ENCODE results near the gene DRGX.

DRGX gene

GRCh38 chr10:49362596-49363260 lies 33.2 kb downstream of the DRGX start:
- TF ChIP-seq, protein P1, sequence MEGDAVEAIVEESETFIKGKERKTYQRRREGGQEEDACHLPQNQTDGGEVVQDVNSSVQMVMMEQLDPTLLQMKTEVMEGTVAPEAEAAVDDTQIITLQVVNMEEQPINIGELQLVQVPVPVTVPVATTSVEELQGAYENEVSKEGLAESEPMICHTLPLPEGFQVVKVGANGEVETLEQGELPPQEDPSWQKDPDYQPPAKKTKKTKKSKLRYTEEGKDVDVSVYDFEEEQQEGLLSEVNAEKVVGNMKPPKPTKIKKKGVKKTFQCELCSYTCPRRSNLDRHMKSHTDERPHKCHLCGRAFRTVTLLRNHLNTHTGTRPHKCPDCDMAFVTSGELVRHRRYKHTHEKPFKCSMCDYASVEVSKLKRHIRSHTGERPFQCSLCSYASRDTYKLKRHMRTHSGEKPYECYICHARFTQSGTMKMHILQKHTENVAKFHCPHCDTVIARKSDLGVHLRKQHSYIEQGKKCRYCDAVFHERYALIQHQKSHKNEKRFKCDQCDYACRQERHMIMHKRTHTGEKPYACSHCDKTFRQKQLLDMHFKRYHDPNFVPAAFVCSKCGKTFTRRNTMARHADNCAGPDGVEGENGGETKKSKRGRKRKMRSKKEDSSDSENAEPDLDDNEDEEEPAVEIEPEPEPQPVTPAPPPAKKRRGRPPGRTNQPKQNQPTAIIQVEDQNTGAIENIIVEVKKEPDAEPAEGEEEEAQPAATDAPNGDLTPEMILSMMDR (conservative IDR thresholded peaks at IDR 0.05; ENCODE audit: low read depth, low read length), result no peak
- H3K4me3 ChIP-seq (ENCODE audit: low read length), result no peak overlapping the region
- no peak for DNase-seq (ENCODE audit: low read depth)

DNA sequence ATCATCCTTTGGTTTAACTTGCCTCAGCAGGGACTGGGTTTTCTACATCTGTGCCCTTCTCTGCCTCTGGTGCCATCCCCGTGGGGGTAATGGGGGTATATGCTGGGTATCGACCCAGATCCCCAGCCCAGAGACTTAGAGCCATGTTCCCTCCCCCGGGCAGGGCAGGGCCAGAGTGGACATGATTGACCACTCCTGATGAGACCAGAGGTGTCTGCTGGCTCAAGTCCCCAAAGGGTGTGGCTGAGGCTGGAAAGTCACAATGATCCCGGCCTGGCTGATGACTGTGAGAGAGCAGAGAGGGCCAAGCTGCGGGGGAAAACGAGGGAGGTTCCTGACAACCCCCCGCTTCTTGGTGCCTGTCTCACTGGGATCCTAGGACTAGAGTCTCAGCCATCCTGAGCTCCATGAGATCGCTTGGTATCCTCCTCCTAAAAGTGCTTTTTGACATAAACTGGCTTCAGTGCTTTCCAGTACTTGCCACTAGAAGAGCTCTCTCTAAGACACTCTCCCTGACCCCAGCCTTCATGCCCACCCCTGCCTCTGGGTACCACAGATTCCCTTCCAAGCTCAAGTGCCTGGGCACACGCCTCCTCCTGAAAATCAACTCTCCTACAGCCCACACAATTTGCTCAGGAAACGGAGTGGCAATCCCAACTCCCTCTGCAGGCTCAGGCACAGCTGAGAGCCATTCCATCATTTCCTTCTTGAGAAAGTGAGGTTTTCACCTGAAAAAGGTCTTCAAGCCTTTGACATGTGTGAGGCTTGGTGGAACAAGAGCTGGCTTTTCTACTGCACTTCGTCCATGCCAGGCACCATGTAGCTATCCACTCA lies 33.9 kb downstream of the DRGX start:
- H3K4me3 ChIP-seq (ENCODE audit: low read length), result no peak overlapping the region
- TF ChIP-seq, protein P1 (conservative IDR thresholded peaks at IDR 0.05; ENCODE audit: low read depth, low read length), result no peak
- no peak for DNase-seq (ENCODE audit: low read depth)

DNA sequence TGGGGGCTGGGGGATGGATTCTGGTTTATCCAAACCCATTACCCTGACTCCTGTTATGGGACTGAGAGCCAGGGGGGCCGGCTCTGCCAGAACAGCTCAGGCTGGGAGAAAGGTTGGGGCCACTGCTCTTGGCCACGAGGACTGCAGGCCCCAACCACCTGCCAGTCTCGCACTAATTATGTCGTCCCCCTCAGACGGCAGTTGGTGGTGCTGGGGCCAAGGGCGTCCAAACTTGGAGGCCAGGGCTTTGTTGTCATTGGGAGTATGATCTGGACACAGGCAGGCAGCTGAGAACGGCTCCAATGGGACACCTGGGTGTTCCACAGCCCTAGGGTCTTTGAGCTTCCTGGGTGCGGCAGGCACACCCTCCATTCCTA lies 34.7 kb downstream of the DRGX start:
- TF ChIP-seq, protein P1 (conservative IDR thresholded peaks at IDR 0.05; ENCODE audit: low read depth, low read length), result no peak
- no peak overlapping the region for H3K4me3 ChIP-seq (ENCODE audit: low read length)
- no peak for DNase-seq (ENCODE audit: low read depth)

DNA sequence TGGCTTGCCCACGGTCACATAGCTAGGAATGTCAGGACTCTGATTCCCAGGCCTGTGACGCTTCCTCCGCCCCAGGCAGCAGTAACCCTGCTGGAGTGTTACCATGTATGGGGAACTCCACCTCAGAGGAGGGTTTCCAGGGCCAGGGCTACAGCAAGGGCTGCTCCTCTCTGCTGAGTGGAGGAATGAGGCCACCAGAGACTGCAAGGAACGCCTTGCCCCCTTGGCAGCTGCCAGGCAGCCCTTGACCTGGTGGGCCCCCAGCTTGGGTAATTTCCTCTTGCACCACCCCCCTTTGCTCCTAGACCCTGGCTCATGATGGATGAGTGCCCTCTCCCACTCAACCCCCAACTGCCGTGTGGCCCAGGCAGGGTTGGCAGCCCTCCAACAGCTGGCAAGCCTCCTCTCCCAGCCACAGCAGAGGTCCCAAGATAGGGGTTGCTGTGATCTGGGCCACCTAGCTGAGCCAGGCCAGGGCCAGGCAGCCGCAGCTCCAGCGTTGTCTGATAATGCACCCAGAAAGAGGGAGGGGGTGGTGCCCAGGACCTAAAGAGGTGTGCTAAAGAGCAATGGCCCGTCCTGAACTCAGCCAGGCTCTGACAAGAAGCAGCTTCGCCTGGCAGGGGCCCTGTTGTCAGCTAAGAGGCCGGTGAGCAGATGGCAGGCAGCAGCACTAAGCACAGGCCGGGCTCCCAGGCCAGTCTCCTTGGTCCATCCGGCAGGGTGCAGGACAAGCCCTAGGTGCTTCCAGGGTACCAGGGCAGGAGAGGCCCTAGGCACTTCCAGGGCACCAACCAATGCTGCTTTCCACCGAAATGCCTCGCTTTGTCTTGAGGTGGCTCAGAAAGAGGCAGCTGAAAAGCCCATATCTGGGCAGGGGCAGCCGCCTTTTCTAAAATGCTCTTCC lies 35.4 kb downstream of the DRGX start:
- TF ChIP-seq, protein P1 (conservative IDR thresholded peaks at IDR 0.05; ENCODE audit: low read depth, low read length), result no peak
- H3K4me3 ChIP-seq (ENCODE audit: low read length), result no peak overlapping the region
- no peak for DNase-seq (ENCODE audit: low read depth)

DNA sequence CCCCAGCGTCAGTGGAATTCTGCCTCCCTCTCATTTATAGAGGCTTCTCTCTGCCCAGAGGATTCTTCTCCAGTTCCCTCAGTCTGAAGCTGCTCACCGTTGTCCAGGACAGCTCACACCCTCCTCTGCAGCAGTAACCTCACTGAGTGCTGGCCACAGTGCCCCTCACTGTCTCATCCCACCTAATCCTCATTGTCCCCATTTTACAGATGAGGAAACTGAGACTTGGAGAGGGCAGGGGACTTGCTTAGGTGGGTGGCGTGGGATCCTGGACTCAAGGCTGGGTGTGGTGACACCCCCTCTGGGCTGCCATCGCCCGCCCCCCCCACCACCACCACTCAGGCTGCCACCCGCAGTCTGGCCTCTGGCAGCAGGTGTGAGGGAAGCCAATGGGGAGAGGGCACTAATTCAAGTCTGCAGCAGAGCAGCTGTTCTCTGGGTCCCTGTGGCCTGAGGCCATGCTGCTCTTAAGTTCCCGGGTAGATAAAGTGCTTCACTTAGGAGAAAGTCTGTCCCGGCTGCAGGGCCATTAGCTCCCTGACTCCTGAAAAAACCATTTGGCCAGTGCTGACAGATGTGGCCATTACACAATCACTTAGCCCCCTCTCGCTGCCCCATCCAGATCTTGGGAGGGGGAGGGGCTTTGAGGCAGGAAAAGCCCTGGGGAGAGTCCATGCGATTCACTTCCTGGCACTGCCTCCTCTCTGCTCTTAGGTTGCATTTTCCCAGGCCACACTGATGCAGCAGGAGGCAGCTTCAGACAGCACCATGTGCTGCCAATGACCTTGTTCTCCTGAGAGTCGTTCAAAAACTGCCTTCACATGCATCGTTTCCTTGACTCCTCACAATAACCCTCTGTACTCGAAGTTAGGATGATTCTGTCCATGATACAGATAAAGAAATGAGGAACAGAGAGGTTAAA lies 36.3 kb downstream of the DRGX start:
- TF ChIP-seq, protein P1 (conservative IDR thresholded peaks at IDR 0.05; ENCODE audit: low read depth, low read length), result no peak
- H3K4me3 ChIP-seq (ENCODE audit: low read length), result no peak overlapping the region
- no peak for DNase-seq (ENCODE audit: low read depth)

DNA sequence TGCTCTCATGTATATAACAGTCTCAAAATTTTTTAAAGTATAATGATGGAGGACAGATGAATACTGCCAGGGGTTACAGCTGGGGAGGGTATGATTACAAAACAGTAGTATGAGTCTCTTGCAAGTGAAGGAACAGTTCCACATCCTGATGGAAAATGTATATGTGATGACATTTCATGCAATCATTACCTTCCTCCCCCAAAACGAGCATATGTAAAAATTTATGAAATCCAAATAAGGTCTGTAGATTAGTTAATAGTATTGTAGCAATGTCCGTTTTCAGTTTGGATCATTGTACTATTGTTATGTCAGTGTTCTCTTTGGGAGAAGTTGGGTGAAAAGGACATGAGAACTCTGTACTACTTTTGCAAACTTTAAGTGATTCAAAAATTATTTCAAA lies 38.0 kb downstream of the DRGX start:
- no peak for DNase-seq (ENCODE audit: low read depth)
- no peak overlapping the region for H3K4me3 ChIP-seq (ENCODE audit: low read length)
- TF ChIP-seq, protein P1 (conservative IDR thresholded peaks at IDR 0.05; ENCODE audit: low read depth, low read length), result no peak
